HepG2 (cell line): ENCODE data around the gene FAM167B. TPM values are rescaled to one million over a fixed set of nuclear protein-coding genes. Genes with fewer than 3 reads are reported as not detected.

ENCODE experiments used
- AGO1 ChIP-seq: fragments of 200-400 bp; formaldehyde crosslinking; IDR thresholded peaks from 2 replicates; pipeline ENCODE4 v1.6.1; 2017; ENCODE audit warnings: mild to moderate bottlenecking, low read depth, low read length, moderate library complexity; ENCODE audit not compliant: poor library complexity, severe bottlenecking
- ARNT2 ChIP-seq: sonication (generic); formaldehyde crosslinking; IDR thresholded peaks from 2 replicates; pipeline ENCODE4 v1.8.0; 2022; ENCODE audit warnings: mild to moderate bottlenecking, low read depth, missing genetic modification reagents, moderate library complexity
- ATF3 ChIP-seq: sonication (generic); formaldehyde crosslinking; IDR thresholded peaks from 2 replicates; pipeline ENCODE4 v1.4.0; 2020; ENCODE audit warnings: missing genetic modification reagents
- ATF7-NPFF ChIP-seq: sonication (generic); formaldehyde crosslinking; IDR thresholded peaks from 2 replicates; pipeline ENCODE4 v1.8.1; 2023; ENCODE audit warnings: mild to moderate bottlenecking, low read depth, missing genetic modification reagents, moderate library complexity
- BCLAF1 ChIP-seq: fragments of 450-650 bp; IDR thresholded peaks from 2 replicates; pipeline ENCODE4 v1.6.1; 2017; ENCODE audit warnings: mild to moderate bottlenecking
- BRCA1 ChIP-seq: sonication (generic); formaldehyde crosslinking; IDR thresholded peaks from 2 replicates; pipeline ENCODE4 v1.4.0; 2020; ENCODE audit warnings: missing genetic modification reagents
- CBFB ChIP-seq: sonication (generic); formaldehyde crosslinking; IDR thresholded peaks from 2 replicates; pipeline ENCODE4 v1.4.0; 2020; ENCODE audit warnings: missing genetic modification reagents
- CBX1 ChIP-seq: IDR thresholded peaks from one replicate; pipeline ENCODE4 v1.6.1; 2016; ENCODE audit warnings: antibody characterized with exemption, low read depth
- CCAR2 ChIP-seq: fragments of 200-400 bp; formaldehyde crosslinking; optimal IDR thresholded peaks from 2 replicates; pipeline ENCODE3; 2018; ENCODE audit warnings: low read depth, mild to moderate bottlenecking, low read length, moderate library complexity
- CREB1 ChIP-seq, 2 experiments: fragments of 450-650 bp in 1 of 2; IDR thresholded peaks; 2 replicates each; pipeline ENCODE4 v1.6.1; 2016 to 2017; ENCODE audit warnings: control low read depth in 1 of 2, mild to moderate bottlenecking in 1 of 2, missing compliant biosample characterization in 1 of 2, missing genetic modification characterization in 1 of 2
- GATA4 ChIP-seq: sonication (generic); IDR thresholded peaks from 2 replicates; pipeline ENCODE4 v1.6.1; 2016; ENCODE audit warnings: antibody characterized with exemption, low read depth, borderline replicate concordance
- GTF2F1 ChIP-seq: fragments of 150-350 bp; IDR thresholded peaks from 2 replicates; pipeline ENCODE4 v1.6.1; 2014; ENCODE audit warnings: low read length
- HOXD1 ChIP-seq: sonication (generic); formaldehyde crosslinking; IDR thresholded peaks from 2 replicates; pipeline ENCODE4 v1.5.0; 2020; ENCODE audit warnings: missing genetic modification reagents
- JDP2 ChIP-seq: sonication (generic); formaldehyde crosslinking; IDR thresholded peaks from 2 replicates; pipeline ENCODE4 v1.8.1; 2022; ENCODE audit warnings: missing genetic modification reagents, borderline replicate concordance
- MAZ ChIP-seq, 2 experiments: sonication (generic) in 1 of 2; formaldehyde crosslinking in 1 of 2; IDR thresholded peaks; 2 replicates each; pipeline versions ENCODE4 v1.5.0 to v1.6.1; 2012 to 2020; ENCODE audit warnings: low read depth in 2 of 2, mild to moderate bottlenecking in 2 of 2, borderline replicate concordance in 1 of 2, improper control_type of control experiment in 1 of 2, low read length in 1 of 2, missing genetic modification reagents in 1 of 2, moderate library complexity in 1 of 2
- MBNL3 ChIP-seq: fragments of 250-450 bp; sonication (Bioruptor Pico); conservative IDR thresholded peaks from 2 replicates; pipeline ENCODE4 v1.8.0; 2022; ENCODE audit warnings: mild to moderate bottlenecking, inconsistent platforms
- NFIC ChIP-seq: IDR thresholded peaks from 2 replicates; pipeline ENCODE4 v1.6.1; 2012; ENCODE audit warnings: mild to moderate bottlenecking, low read length, inconsistent platforms
- POLR2G ChIP-seq: fragments of 200-400 bp; formaldehyde crosslinking; IDR thresholded peaks from 2 replicates; pipeline ENCODE4 v1.6.1; 2018; ENCODE audit warnings: mild to moderate bottlenecking, low read depth, low read length, moderate library complexity
- RAD21 ChIP-seq: fragments of 450-650 bp; formaldehyde crosslinking; IDR thresholded peaks from 2 replicates; pipeline ENCODE4 v1.5.0; 2020; ENCODE audit warnings: mild to moderate bottlenecking
- RCOR2 ChIP-seq: IDR thresholded peaks from 2 replicates; pipeline ENCODE4 v1.6.1; 2016; ENCODE audit warnings: missing biosample characterization, missing genetic modification reagents
- SIN3B ChIP-seq: fragments of 150-350 bp; IDR thresholded peaks from 2 replicates; pipeline ENCODE4 v1.6.1; 2014; ENCODE audit warnings: low read length
- THYN1 ChIP-seq: sonication (generic); formaldehyde crosslinking; IDR thresholded peaks from 2 replicates; pipeline ENCODE4 v1.8.1; 2023; ENCODE audit warnings: low read depth, mild to moderate bottlenecking, moderate library complexity, missing genetic modification reagents, borderline replicate concordance
- ZFY ChIP-seq: sonication (generic); formaldehyde crosslinking; IDR thresholded peaks from 2 replicates; pipeline ENCODE4 v1.4.0; 2020; ENCODE audit warnings: missing genetic modification reagents
- ZNF20 ChIP-seq: sonication (generic); formaldehyde crosslinking; IDR thresholded peaks from 2 replicates; pipeline ENCODE4 v1.4.0; 2020; ENCODE audit warnings: mild to moderate bottlenecking, moderate library complexity, missing genetic modification reagents
- ZNF234 ChIP-seq: sonication (generic); formaldehyde crosslinking; conservative IDR thresholded peaks from 2 replicates; pipeline ENCODE4 v1.5.1; 2020; ENCODE audit warnings: mild to moderate bottlenecking, missing genetic modification reagents
- ZNF292 ChIP-seq: sonication (generic); formaldehyde crosslinking; IDR thresholded peaks from 2 replicates; pipeline ENCODE4 v1.8.1; 2022; ENCODE audit warnings: mild to moderate bottlenecking, low read depth, missing genetic modification reagents, borderline replicate concordance
- ZNF484 ChIP-seq: sonication (generic); formaldehyde crosslinking; IDR thresholded peaks from 2 replicates; pipeline ENCODE4 v1.5.1; 2020; ENCODE audit warnings: mild to moderate bottlenecking, low read depth, missing genetic modification reagents, borderline replicate concordance
- ZNF766 ChIP-seq: sonication (generic); formaldehyde crosslinking; IDR thresholded peaks from 2 replicates; pipeline ENCODE4 v1.5.0; 2020; ENCODE audit warnings: missing genetic modification reagents, borderline replicate concordance
- polyA plus RNA-seq, 8 experiments: library from polyadenylated mRNA; depleted of rRNA in 3 of 8; stranded (reverse) in 7 of 8; unstranded in 1 of 8; fragments of >200 nt; fragmentation: Illumina TruSeq in 4 of 8; extraction: Trizol in 4 of 8; gene quantifications; 2 replicates each; pipeline versions ENCODE4 v1.2.1 to v1.2.3, GENCODE V29; 2011 to 2016; ENCODE audit warnings: low read depth in 4 of 8, missing spikeins in 1 of 8, mixed read lengths in 1 of 8; ENCODE audit not compliant: insufficient read depth in 1 of 8
- total RNA-seq, 5 experiments: library from RNA; depleted of rRNA; stranded (reverse); fragments of >200 nt; fragmentation: Illumina TruSeq; extraction: Trizol; gene quantifications; 2 replicates each; pipeline ENCODE4 v1.2.3, GENCODE V29; 2016; ENCODE audit warnings: low read depth in 1 of 5

Gene FAM167B
- total and polyA plus RNA-seq, 2 of the 13 experiments (the other 11 are each of a cell fraction or from before 2014, with no cell fraction given), result 0.15 to 0.70 TPM

DNA sequence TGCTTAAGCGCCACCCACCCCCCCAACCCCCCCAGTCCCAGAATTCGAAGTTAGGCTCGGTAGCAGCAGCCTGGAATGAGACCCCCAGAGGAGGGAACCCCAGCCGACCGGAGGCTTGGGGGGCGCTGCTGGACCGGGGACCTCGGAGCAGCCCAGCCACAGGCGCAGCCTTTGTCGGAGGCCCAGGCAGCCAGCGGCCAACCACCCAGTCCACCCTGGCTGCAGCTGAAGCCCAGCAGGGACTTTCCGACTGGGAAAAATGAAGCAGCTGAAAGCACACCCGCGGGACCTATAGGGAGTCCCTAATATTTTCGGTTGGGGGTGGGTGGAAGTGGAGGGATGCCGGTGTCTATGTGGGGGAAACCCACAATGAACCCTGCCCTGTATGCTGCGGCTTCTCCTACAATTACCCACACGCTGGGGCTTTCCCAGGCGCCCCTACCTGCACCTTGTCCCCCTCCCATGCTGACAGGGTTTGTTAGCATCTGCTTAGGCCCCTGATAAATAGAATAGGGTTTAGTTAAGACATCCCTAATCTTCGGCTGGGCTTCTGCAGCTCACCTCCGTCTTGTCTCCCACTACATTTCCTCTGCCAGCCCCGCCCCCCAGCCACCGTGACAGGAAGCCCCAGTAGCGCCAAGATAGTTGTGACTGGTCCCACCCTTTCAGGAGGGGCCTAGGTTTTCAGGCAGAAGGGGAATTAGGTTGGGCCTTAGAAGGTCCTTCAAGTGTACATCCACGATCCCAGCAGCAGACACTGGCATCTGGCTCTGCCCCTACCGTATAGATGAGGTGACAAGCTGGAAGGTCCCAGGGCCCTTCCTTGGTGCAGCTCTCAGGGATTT lies 45.8 kb upstream of the FAM167B start (continued):
- TF ChIP-seq CREB1 (IDR thresholded peaks at IDR 0.05), result no peak
- no peak for TF ChIP-seq CREB1 (CRISPR knock-in tag; IDR thresholded peaks at IDR 0.05)
- no peak for TF ChIP-seq HOXD1
- TF ChIP-seq JDP2 (CRISPR knock-in tag), result no peak
- peak; percentile 77; the same call in 1 of the 2 replicates for TF ChIP-seq ARNT2
- TF ChIP-seq POLR2G, result no peak
- TF ChIP-seq RAD21 (CRISPR knock-in tag), result 0 out of 2 replicates have a peak, but pooled peaks have one; percentile 27
- TF ChIP-seq ZNF292 (CRISPR knock-in tag), result 0 out of 2 replicates have a peak, but pooled peaks have one; percentile 3
- no peak for TF ChIP-seq GTF2F1
- no peak for TF ChIP-seq SIN3B
- no peak for TF ChIP-seq MBNL3 (CRISPR knock-in tag)
- TF ChIP-seq BRCA1 (CRISPR knock-in tag), result no peak
- TF ChIP-seq CBFB (CRISPR knock-in tag), result no peak
- TF ChIP-seq THYN1 (CRISPR knock-in tag), result no peak
- no peak for TF ChIP-seq ATF3 (CRISPR knock-in tag)
- TF ChIP-seq NFIC, result no peak
- TF ChIP-seq AGO1, result peak; percentile 77
- no peak for TF ChIP-seq BCLAF1
- no peak for TF ChIP-seq CBX1
- TF ChIP-seq RCOR2 (CRISPR knock-in tag), result no peak
- no peak for TF ChIP-seq ZNF20
- no peak for TF ChIP-seq ZNF234 (CRISPR knock-in tag)
- no peak for TF ChIP-seq CCAR2
- TF ChIP-seq ZNF766 (CRISPR knock-in tag), result no peak
- no peak for TF ChIP-seq ZNF484 (CRISPR knock-in tag)
- TF ChIP-seq MAZ (IDR thresholded peaks at IDR 0.05; ENCODE audit: borderline replicate concordance, low read depth, low read length), result no peak
- TF ChIP-seq MAZ (CRISPR knock-in tag; IDR thresholded peaks at IDR 0.05; ENCODE audit: low read depth), result 0 out of 2 replicates have a peak, but pooled peaks have one; percentile 10
- TF ChIP-seq GATA4, result no peak
- TF ChIP-seq ZFY (CRISPR knock-in tag), result no peak; the same call in 1 of the 2 replicates
- peak; percentile 54; the same call in 1 of the 2 replicates for TF ChIP-seq ATF7-NPFF
